RPMI8226 (cell line): ENCODE data around the gene LPIN1.

ENCODE experiments used
- DNase-seq: peaks from one replicate; pipeline ENCODE4 v3.0.0-alpha.2; 2015

LPIN1 gene

GRCh38 chr2:11871421-11871820 lies 125.0 kb downstream of the LPIN1 start:
- DNase-seq: no peak

DNA sequence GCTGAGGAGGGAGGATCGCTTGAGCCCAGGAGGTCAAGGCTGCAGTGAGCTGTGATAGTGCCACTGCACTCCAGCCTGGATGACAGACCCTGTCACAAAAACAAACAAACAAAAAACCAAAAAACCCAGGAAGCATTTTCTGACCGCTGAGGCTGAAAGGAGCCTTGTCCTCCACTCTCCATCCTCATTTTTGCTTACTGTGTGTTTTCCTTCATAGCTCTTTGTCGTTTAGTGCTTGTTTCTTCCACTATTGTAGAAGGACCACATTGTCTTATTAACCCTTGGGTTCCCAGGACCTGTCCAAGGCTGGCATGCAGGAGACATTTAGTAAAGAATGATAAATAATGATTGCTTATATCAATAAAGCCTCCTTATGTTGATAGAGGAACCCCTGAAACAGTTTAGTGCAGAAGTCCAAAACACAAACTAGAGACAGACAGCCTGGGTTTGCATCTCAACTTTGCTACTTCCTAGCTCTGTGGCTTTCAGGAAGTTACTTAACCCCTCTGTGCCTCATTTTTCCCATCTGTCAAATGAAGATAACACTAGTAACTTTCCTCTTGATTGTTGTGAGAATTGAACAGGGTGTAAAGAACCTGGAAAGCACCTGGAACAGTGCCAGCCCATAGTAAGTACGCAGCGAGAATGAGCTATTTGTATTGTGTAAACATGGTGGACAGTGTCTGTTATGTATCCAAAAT lies 126.0 kb downstream of the LPIN1 start:
- DNase-seq: peak; percentile 36

- DNase-seq: no peak
These were observed 126.5 kb downstream of the LPIN1 start for GRCh38 chr2:11872948-11873269.

- DNase-seq: no peak
These were observed 127.1 kb downstream of the LPIN1 start for GRCh38 chr2:11873356-11874154.

DNA sequence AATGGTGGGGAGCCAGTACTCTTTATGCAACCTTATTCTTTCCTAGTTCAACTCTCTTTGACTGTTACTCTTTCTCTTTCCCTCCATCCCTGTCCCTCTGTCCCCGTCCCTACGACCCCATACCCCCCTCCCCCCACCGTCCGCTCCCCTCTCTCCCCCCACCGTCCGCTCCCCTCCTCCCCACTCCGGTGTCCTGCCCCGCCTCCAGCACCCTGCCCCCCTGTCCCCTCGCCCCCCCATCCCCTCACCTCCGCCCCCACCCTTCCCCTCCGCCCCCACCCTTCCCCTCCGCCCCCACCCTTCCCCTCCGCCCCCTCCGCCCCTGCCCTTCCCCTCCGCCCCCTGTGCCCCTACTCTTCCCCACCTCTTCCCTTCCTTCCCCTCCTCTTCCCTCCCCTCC lies 128.4 kb downstream of the LPIN1 start:
- no peak for DNase-seq

DNA sequence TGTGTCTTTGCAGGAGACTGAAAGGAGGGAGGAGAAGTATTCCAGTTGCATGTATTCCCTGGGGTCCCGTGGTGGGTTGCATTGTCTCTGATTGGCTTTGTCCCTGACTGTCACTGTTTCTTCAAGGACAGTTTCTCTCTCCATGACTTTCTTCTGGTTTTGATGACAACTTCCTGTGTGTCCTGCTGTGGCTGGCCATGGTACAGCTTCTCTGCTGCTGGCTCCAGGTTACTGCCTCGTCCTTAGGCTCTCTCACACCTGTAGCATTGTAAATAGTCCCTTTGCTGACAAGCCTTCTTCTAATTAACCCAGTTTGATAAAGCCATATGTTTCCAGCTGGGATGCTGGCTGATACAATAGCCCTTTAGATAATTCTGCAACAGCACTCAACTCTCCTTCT lies 129.0 kb downstream of the LPIN1 start:
- DNase-seq: no peak

GRCh38 chr2:11876436-11876835 lies 130.0 kb downstream of the LPIN1 start:
- no peak for DNase-seq

- no peak for DNase-seq
These were observed 130.5 kb downstream of the LPIN1 start for GRCh38 chr2:11876889-11877288.
